Measurements from ENCODE around the gene MUC5B.

- TF ChIP-seq, protein P1, sequence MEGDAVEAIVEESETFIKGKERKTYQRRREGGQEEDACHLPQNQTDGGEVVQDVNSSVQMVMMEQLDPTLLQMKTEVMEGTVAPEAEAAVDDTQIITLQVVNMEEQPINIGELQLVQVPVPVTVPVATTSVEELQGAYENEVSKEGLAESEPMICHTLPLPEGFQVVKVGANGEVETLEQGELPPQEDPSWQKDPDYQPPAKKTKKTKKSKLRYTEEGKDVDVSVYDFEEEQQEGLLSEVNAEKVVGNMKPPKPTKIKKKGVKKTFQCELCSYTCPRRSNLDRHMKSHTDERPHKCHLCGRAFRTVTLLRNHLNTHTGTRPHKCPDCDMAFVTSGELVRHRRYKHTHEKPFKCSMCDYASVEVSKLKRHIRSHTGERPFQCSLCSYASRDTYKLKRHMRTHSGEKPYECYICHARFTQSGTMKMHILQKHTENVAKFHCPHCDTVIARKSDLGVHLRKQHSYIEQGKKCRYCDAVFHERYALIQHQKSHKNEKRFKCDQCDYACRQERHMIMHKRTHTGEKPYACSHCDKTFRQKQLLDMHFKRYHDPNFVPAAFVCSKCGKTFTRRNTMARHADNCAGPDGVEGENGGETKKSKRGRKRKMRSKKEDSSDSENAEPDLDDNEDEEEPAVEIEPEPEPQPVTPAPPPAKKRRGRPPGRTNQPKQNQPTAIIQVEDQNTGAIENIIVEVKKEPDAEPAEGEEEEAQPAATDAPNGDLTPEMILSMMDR (IDR thresholded peaks at IDR 0.05; ENCODE audit: low read depth, low read length, missing input control), result no peak
- no peak for TF ChIP-seq REST (IDR thresholded peaks at IDR 0.05)
- no peak for TF ChIP-seq FOXA1 (IDR thresholded peaks at IDR 0.05)
- TF ChIP-seq HNF4A (conservative IDR thresholded peaks at IDR 0.05), result no peak
- no peak for TF ChIP-seq JUND (IDR thresholded peaks at IDR 0.05)
- no peak for TF ChIP-seq SP1 (IDR thresholded peaks at IDR 0.05)
- TF ChIP-seq, protein P2, sequence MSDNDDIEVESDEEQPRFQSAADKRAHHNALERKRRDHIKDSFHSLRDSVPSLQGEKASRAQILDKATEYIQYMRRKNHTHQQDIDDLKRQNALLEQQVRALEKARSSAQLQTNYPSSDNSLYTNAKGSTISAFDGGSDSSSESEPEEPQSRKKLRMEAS (IDR thresholded peaks at IDR 0.05), result no peak
- no peak for TF ChIP-seq EGR1 (IDR thresholded peaks at IDR 0.05; ENCODE audit: low read depth in 2 of 2)
Observed at GRCh38 chr11:1287928-1288327, 65.1 kb downstream of the MUC5B start.

All from liver (tissue), 3 donors.